ENCODE data around the gene CD44. TPM values are rescaled to one million over a fixed set of nuclear protein-coding genes. Genes with fewer than 3 reads are reported as not detected.

The CD44 gene
- total RNA-seq, 3 donors from 2014 or later (not counting 1 experiment from before 2014, with no cell fraction given) = 354 to 638 (median 490) TPM

GRCh38 chr11:35141571-35141971, 2.6 kb downstream of the CD44 start:
- DNase-seq = peak in 1 of 2 donors; percentile 54
- 25% methylated on average over 9 of the region's 9 CpGs for WGBS (ENCODE audit: insufficient coverage)
- Histone ChIP-seq H3K36me3 (ENCODE audit: control insufficient read depth, insufficient read depth, low read length) (peaks cover 4% of the 10 kb centered on the region), H3K4me1 (ENCODE audit: control insufficient read depth, insufficient read depth, low read length) (peaks cover 73% of the 10 kb centered on the region), H3K27ac (ENCODE audit: low read length) (peak overlapping the region; percentile 83), H3K27me3 (ENCODE audit: control insufficient read depth, insufficient read depth, low read length) (no peaks in the 10 kb centered on the region), H3K9me3 (ENCODE audit: control insufficient read depth, insufficient read depth, low read length) (no peaks in the 10 kb centered on the region), H3K4me3 (ENCODE audit: low read length) (peak overlapping the region; percentile 90)
- Mint-ChIP-seq H3K4me1 (peaks cover 77 to 88% of the 10 kb centered on the region in 2 donors), H3K27me3 (ENCODE audit: low read depth in 2 of 2) (peaks cover 0 to 3% of the 10 kb centered on the region in 2 donors), H3K27ac (peak overlapping the region; percentile 55 to 88), H3K9me3 (no peaks in the 10 kb centered on the region), H3K36me3 (no peaks in the 10 kb centered on the region), H3K4me3 (peak overlapping the region; percentile 97)
- intact Hi-C loops (cut with micrococcal nuclease) = loop anchor here (5.0 kb wide), 2 partner anchors 96 to 144 kb away; no protein-coding TSS in a partner anchor
- no peak for TF ChIP-seq CTCF (IDR thresholded peaks at IDR 0.05)
- ATAC-seq = no peak

- no peaks in the 10 kb centered on the region for H3K9me3 ChIP-seq (ENCODE audit: control insufficient read depth, insufficient read depth, low read length)
- peak in 1 of 2 donors; percentile 82 for DNase-seq
- TF ChIP-seq CTCF (IDR thresholded peaks at IDR 0.05) = no peak
- Mint-ChIP-seq H3K36me3 (no peaks in the 10 kb centered on the region), H3K27ac (peak overlapping the region; percentile 51 to 86), H3K4me3 (peak overlapping the region; percentile 65), H3K9me3 (no peaks in the 10 kb centered on the region), H3K27me3 (ENCODE audit: low read depth in 2 of 2) (peaks cover 0 to 3% of the 10 kb centered on the region in 2 donors), H3K4me1 (peaks cover 84 to 94% of the 10 kb centered on the region in 2 donors)
- H3K4me3 ChIP-seq (ENCODE audit: low read length) = no peak overlapping the region
- no peak overlapping the region for H3K27ac ChIP-seq (ENCODE audit: low read length)
- 89% methylated on average over 1 of the region's 2 CpGs for WGBS (ENCODE audit: insufficient coverage)
- intact Hi-C loops (cut with micrococcal nuclease) = loop anchor here (5.0 kb wide), 2 partner anchors 95 to 145 kb away; no protein-coding TSS in a partner anchor
- H3K27me3 ChIP-seq (ENCODE audit: control insufficient read depth, insufficient read depth, low read length) = no peaks in the 10 kb centered on the region
- peaks cover 4% of the 10 kb centered on the region for H3K36me3 ChIP-seq (ENCODE audit: control insufficient read depth, insufficient read depth, low read length)
- peaks cover 81% of the 10 kb centered on the region for H3K4me1 ChIP-seq (ENCODE audit: control insufficient read depth, insufficient read depth, low read length)
- no peak for ATAC-seq
Measured at GRCh38 chr11:35142481-35143075, 3.6 kb downstream of the CD44 start.

GRCh38 chr11:35143297-35144135, 4.5 kb downstream of the CD44 start:
- DNase-seq (peak in 1 of 2 donors; percentile 23), ATAC-seq (no peak)
- H3K27me3 Mint-ChIP-seq (ENCODE audit: low read depth in 2 of 2) = no peaks in the 10 kb centered on the region
- Histone ChIP-seq H3K4me1 (ENCODE audit: control insufficient read depth, insufficient read depth, low read length) (peaks cover 84% of the 10 kb centered on the region), H3K27me3 (ENCODE audit: control insufficient read depth, insufficient read depth, low read length) (no peaks in the 10 kb centered on the region), H3K27ac (ENCODE audit: low read length) (peak overlapping the region; percentile 80), H3K36me3 (ENCODE audit: control insufficient read depth, insufficient read depth, low read length) (peaks cover 8% of the 10 kb centered on the region), H3K4me3 (ENCODE audit: low read length) (peak overlapping the region; percentile 12), H3K9me3 (ENCODE audit: control insufficient read depth, insufficient read depth, low read length) (no peaks in the 10 kb centered on the region)
- WGBS (ENCODE audit: insufficient coverage) = 59% methylated on average over 6 of the region's 8 CpGs
- no peaks in the 10 kb centered on the region for H3K9me3 Mint-ChIP-seq
- H3K4me1 Mint-ChIP-seq = peaks cover 82 to 92% of the 10 kb centered on the region in 2 donors
- TF ChIP-seq CTCF (IDR thresholded peaks at IDR 0.05) = no peak
- H3K4me3 Mint-ChIP-seq = peak overlapping the region; percentile 83
- H3K36me3 Mint-ChIP-seq = no peaks in the 10 kb centered on the region
- peak overlapping the region; percentile 86 to 88 for H3K27ac Mint-ChIP-seq
- intact Hi-C loops (cut with micrococcal nuclease) = loop anchor here (2.0 to 5.0 kb wide), 4 partner anchors 61 to 146 kb away; no protein-coding TSS in a partner anchor

Data from natural killer cell (primary cell).